Endothelial cell (in vitro differentiated cells): ENCODE measurements around the gene RALB. TPM values are rescaled to one million over a fixed set of nuclear protein-coding genes. Genes with fewer than 3 reads are reported as not detected.

ENCODE experiments used
- DNase-seq: peaks from one replicate; pipeline ENCODE4 v3.0.0; 2021; ENCODE audit warnings: low spot score
- H3K27ac Mint-ChIP-seq: one replicate; pipeline ENCODE4 v1.8.0; 2021; ENCODE audit warnings: mixed read lengths, inconsistent platforms; ENCODE audit not compliant: unreplicated experiment
- H3K27me3 Mint-ChIP-seq: one replicate; pipeline ENCODE4 v1.8.0; 2021; ENCODE audit warnings: mild to moderate bottlenecking, moderate library complexity, mixed read lengths, inconsistent platforms; ENCODE audit not compliant: unreplicated experiment
- H3K36me3 Mint-ChIP-seq: one replicate; pipeline ENCODE4 v1.8.0; 2021; ENCODE audit warnings: mild to moderate bottlenecking, low read depth, mixed read lengths, inconsistent platforms; ENCODE audit not compliant: unreplicated experiment
- H3K4me1 Mint-ChIP-seq: one replicate; pipeline ENCODE4 v1.8.0; 2021; ENCODE audit warnings: mild to moderate bottlenecking, mixed read lengths, inconsistent platforms; ENCODE audit not compliant: unreplicated experiment
- H3K4me3 Mint-ChIP-seq: one replicate; pipeline ENCODE4 v1.8.0; 2021; ENCODE audit warnings: mild to moderate bottlenecking, mixed read lengths, inconsistent platforms; ENCODE audit not compliant: unreplicated experiment
- H3K9me3 Mint-ChIP-seq: one replicate; pipeline ENCODE4 v1.8.0; 2021; ENCODE audit warnings: mixed read lengths, inconsistent platforms; ENCODE audit not compliant: unreplicated experiment
- total RNA-seq: library from RNA; stranded (reverse); fragmentation: NEBNext Ultra II Directional; extraction: Animal tissue kit (Norgen Biotek cat#: 25700); gene quantifications from one replicate; pipeline ENCODE4 v1.2.1, GENCODE V29; 2021; ENCODE audit not compliant: unreplicated experiment
- TF ChIP-seq, protein P1 (sequence below): fragments of 200-600 bp; sonication (generic); IDR thresholded peaks from one replicate; pipeline ENCODE4 v1.5.0; 2021; ENCODE audit warnings: antibody characterized with exemption; ENCODE audit not compliant: unreplicated experiment

RALB gene
- total RNA-seq, 1 donor from 2014 or later = 367 TPM

DNA sequence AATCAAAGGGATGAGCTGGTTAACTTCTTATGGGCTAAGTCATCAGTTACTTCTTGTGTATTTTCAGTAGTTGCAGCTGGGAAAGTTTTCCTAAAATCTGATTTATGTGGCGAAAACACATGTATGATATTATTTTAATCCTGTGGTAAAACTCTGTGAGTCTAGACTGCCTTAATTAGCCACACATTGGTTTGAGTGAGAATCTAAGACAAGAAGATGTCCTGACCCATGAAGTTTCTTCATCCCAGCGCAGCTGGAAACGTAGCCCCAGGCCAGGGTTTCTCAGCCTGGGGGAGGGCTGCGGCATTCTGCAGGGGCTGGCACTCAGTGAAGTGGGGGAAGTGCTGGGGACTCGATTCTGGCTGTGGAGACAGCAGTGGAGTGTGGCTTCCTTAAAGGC is 48.6 kb downstream of the RALB start:
- no peak overlapping the region for H3K27ac Mint-ChIP-seq
- DNase-seq = no peak
- TF ChIP-seq, protein P1, sequence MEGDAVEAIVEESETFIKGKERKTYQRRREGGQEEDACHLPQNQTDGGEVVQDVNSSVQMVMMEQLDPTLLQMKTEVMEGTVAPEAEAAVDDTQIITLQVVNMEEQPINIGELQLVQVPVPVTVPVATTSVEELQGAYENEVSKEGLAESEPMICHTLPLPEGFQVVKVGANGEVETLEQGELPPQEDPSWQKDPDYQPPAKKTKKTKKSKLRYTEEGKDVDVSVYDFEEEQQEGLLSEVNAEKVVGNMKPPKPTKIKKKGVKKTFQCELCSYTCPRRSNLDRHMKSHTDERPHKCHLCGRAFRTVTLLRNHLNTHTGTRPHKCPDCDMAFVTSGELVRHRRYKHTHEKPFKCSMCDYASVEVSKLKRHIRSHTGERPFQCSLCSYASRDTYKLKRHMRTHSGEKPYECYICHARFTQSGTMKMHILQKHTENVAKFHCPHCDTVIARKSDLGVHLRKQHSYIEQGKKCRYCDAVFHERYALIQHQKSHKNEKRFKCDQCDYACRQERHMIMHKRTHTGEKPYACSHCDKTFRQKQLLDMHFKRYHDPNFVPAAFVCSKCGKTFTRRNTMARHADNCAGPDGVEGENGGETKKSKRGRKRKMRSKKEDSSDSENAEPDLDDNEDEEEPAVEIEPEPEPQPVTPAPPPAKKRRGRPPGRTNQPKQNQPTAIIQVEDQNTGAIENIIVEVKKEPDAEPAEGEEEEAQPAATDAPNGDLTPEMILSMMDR = no peak
- peaks cover 22% of the 10 kb centered on the region for H3K4me1 Mint-ChIP-seq
- H3K27me3 Mint-ChIP-seq = peaks cover 6% of the 10 kb centered on the region
- H3K4me3 Mint-ChIP-seq = no peak overlapping the region
- H3K36me3 Mint-ChIP-seq = peaks cover 62% of the 10 kb centered on the region
- H3K9me3 Mint-ChIP-seq = no peaks in the 10 kb centered on the region

DNA sequence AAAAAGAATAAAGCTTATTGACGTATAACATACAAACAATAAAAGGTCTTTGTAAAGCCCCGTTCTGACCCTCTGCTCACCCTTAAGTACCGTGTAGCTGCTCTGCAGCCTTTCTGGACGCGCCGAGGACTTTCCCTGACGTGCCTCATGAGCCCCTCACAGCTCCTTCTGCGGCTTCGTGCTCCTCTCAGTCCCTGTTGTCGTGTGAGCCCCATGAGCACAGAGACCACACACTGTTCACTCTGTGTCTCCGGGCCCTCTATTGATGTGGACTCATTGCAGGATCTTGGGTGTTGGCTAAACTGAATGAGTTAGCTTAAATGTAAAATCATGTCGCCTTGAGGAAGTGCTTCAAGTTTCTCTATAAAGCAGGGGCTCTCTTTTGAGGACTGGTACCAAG is 49.6 kb downstream of the RALB start:
- no peak overlapping the region for H3K4me3 Mint-ChIP-seq

DNA sequence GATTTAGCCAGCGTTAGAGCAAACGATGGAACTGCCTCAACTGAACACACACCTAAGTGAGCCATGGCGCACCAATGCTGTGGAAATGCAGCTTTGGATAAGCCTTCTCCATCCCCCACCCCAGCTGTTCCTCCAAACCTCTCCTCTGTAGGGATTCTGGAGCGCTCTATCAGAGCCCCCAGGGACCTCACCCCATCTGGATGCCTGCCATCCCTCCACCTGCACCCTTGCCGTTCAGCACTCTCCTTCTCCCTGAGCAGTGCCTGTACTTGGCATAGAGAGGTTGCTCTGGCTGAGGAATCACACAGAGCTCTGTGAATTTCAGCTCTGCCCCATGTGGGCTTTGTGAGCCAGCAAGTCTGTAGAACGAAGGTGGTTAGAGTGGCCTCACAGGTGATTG is 50.5 kb downstream of the RALB start:
- Mint-ChIP-seq H3K27me3 (peaks cover 6% of the 10 kb centered on the region), H3K27ac (peak overlapping the region; percentile 1), H3K9me3 (no peaks in the 10 kb centered on the region), H3K4me1 (peaks cover 22% of the 10 kb centered on the region), H3K4me3 (no peak overlapping the region), H3K36me3 (peaks cover 50% of the 10 kb centered on the region)
- DNase-seq = no peak
- TF ChIP-seq, protein P1 = no peak

More for the DNA sequence above, 49.6 kb downstream of the RALB start:
- Mint-ChIP-seq H3K9me3 (no peaks in the 10 kb centered on the region), H3K36me3 (peaks cover 57% of the 10 kb centered on the region), H3K27ac (no peak overlapping the region), H3K4me1 (peaks cover 22% of the 10 kb centered on the region), H3K27me3 (peaks cover 6% of the 10 kb centered on the region)
- no peak for DNase-seq
- TF ChIP-seq, protein P1 = no peak

DNA sequence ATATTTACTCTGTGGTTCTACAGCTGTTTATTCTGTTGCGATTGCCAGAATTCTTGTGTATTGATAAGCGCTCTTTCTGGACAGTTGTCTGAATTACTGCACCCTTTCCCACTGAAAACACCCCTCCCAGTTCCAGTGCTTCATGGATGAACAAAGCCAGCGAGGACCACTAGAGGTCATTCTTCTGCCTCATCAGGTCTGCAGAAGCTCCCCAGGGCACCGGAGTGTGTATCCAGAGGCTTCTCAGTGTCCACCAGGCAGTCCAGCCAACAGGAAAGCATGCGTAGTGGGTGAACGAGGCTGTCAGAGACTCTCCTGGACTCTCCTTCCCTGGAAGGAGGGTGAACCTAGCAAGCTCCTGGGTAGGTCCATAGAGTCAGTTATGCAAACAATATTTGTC is 52.6 kb downstream of the RALB start:
- no peak overlapping the region for H3K4me3 Mint-ChIP-seq
- TF ChIP-seq, protein P1 = no peak
- H3K27me3 Mint-ChIP-seq = peaks cover 8% of the 10 kb centered on the region
- H3K27ac Mint-ChIP-seq = no peak overlapping the region
- H3K4me1 Mint-ChIP-seq = peaks cover 22% of the 10 kb centered on the region
- peaks cover 33% of the 10 kb centered on the region for H3K36me3 Mint-ChIP-seq
- peak; percentile 43 for DNase-seq
- H3K9me3 Mint-ChIP-seq = no peaks in the 10 kb centered on the region

DNA sequence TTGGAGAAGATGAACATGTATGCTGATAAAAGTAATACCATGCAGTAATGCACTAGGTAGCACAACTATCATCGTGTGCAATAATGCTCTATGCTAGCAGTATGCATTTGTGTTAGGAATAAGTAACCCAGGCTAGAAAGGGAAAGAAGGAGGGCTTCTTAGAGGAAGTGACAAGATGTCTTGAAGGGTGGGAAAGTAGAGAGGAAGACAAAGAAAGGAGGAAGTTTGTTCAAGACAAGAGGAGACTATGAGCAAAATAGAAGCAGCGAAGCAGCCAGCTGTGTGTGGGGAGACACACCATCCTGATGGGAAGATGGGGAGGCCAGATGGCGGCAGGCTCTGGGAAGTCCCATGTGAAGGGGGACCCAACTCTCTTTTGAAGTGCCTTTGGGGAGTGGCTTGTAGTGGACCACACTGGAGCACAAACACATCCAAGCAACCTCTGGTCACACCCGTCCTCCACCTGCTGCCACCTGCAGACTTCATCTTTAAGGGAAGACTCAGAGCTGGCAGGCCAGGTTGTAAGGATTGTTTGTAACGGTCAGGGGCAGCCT is 53.4 kb downstream of the RALB start:
- H3K27ac Mint-ChIP-seq = peak overlapping the region; percentile 37
- TF ChIP-seq, protein P1 = no peak
- no peak overlapping the region for H3K4me3 Mint-ChIP-seq
- H3K4me1 Mint-ChIP-seq = peaks cover 22% of the 10 kb centered on the region
- no peaks in the 10 kb centered on the region for H3K9me3 Mint-ChIP-seq
- DNase-seq = no peak
- peaks cover 31% of the 10 kb centered on the region for H3K36me3 Mint-ChIP-seq
- H3K27me3 Mint-ChIP-seq = peaks cover 9% of the 10 kb centered on the region
